ENCODE measurements around the gene PAK3. TPM values are rescaled to one million over a fixed set of nuclear protein-coding genes. Genes with fewer than 3 reads are reported as not detected.

PAK3 gene
- total RNA-seq (2014; rRNA removed; shearing (Covaris generic)) = 0.88 and 1.1 TPM in 2 replicates

DNA sequence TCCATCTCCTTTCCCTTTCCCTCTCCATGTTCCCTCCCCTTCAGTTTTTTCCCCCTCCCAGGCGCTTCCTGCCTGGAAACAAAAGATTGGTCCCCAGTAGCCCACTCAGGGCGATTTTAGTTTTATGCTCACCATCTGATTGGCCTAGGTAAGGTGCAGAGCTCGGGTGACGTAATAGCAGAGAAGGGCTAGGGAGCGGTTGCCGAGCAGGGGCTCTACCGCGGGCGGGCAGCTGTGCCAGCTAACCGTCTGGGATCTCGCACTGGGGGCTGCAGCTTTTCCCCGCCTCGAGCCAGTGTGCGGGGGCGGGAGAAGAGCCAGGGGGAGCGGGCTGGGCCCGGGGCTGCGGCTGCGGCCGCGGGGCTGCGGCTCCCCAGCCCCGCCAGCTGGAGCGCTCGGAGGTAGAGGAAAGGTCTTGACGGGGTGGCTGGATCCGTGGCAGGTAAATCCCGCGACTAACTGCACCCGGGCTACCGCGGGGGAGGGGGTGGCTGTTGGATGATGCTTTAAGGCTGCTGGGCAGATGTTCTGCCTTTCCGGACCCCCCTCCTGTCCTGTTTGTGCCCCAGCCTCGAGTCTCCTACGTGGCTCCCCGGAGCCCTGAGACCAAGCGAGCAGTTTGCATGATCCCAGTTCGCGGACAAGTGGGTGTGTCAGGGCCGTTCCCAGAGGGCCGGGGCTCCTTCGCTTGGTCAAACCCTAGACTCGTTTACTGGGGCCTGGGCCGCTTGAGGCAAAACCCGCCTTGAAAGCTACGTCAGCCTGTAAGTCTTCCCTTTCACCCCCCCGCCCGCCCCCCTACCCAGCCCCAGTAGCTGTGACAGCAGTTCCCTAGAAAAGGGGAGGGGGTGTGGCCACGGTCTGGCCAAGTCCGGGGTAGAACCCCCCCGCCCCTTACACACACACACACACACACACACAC, at the start of gene PAK3:
PAK3 (plus strand) TSS at position 218 of the 922 bp plus-strand sequence. CDS start 26,913 bp downstream, outside the sequence.
- peak; percentile 65 for DNase-seq (ENCODE audit: low read depth)

DNA sequence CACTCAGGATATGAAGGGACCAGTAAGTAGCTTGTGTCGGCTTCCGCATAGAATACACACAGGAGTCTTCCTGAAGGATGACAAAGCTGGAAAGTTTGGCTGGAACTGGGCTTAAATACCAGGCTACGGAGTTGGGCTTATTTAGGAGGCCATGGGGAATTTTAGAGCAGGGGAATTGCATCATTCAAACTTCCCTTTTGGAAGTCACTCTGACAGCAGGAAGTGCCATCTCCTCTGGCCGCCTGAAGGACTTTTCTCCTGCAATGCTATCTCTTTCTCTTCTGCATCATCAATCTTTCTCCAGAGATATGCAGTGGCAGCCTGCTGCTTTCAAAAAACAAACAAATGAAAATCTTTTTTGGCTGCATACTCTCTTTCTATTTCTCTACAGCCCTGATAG, 48.4 kb upstream of the PAK3 start:
- DNase-seq (ENCODE audit: low read depth) = no peak

DNA sequence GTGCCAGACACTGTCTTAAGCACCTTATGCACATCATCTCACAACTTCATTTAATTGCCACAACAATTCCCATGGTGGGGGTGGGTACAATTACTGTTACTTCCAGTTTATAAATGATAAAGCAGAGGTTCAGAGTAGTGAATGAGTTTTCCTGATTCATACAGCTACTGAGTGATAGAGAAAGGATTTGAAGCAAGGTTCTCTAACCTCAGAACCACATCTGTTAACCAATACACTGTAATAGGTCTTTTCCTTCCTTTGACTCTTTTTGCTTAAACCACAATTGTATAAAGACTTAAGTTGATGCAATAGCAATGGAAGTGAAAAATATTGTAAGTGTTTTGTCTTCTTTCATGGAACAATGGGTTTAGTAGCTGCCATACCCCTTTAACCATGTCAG, 43.5 kb upstream of the PAK3 start:
- no peak for DNase-seq (ENCODE audit: low read depth)

DNA sequence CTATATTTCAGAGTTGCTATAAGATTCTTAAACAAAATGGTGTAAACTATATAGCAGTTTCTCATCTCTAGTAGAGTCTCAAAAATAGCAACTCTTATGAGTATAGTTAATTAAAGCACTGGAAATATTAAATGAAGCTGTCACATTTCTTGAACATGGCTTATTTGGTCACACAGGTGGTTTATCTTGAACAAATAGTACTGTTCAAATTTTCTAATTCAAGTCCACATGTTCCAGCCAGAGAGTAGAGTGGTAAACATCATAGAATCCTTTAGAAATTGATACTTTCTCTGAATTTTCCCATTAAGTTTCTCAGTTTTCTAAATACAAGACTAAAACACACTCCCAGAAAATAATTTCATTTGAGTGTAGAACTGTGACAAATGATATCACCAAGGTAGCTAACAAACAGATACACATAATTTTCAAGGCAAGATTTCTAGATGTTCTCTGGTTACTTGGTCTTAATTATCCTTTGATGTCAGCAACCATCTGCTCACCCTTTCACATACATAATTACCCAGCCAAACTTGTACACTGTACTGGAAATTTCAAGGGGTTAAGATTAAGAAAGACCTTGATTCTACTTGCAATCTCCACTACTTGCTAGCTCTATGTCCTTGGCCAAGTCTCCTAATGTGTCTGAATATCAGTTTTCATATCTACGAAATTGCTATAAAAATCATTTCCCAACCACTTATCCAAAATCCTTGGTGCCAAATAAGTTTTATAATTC, 24.3 kb upstream of the PAK3 start:
- DNase-seq (ENCODE audit: low read depth) = no peak

DNA sequence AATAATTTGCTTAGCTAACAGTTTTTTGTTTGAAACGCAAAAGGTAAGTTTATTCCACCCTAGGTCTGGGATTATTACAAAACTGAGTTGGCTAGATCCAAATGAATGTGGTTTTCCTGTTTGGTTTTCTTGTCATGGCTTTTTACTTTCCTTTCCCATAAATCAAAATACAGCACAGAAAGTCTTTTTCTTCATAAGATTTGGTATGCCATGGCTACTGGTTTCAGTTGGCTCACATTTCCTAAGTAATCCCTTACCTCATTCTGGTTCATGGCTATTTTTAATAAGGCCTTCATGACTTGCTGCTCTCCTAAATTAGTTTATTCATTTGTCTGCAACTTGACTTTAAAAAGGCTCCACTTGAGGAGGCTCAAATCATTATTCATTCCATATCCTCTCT, 12.9 kb upstream of the PAK3 start:
- peak; percentile 31 for DNase-seq (ENCODE audit: low read depth)

DNA sequence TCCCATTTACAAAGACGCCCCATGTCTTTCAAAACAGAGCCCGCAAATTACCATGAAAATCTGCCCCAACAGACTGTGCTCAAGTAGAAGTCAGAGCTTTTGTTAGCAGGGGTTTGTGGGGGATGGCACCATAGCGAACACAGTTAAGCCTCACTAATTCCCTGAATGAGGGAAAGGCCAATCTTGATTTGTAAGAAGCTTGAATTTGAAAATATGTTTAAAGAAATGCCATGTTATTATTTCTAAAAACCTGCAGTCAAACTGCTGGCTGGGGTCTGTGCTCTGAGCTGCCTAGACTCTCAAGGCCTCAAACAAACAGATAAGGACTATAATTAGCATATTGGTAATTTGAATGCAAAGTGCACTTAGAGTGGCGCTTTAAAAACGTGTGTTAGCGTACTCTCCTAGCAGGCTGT, 9.4 kb upstream of the PAK3 start:
- DNase-seq (ENCODE audit: low read depth) = no peak

DNA sequence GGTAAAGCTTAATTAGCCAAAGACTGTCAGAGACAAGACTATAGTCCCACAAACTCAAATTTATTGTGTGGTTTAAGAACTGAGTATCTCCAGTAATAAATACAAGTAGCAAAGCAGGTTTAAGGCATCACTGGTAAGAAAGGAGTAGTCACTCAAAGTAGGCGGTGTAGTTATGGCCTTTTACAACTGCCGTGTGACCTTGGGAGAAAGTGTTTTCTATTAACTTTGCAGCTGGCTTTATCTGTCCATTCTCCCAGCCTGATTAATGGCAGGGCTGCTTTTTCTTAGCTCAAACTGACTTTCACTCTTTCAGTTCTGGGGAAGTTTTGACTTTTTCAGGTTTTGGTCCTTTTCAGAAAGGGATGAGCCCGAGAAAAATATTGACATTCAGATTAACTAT, 7.4 kb upstream of the PAK3 start:
- DNase-seq (ENCODE audit: low read depth) = no peak

DNA sequence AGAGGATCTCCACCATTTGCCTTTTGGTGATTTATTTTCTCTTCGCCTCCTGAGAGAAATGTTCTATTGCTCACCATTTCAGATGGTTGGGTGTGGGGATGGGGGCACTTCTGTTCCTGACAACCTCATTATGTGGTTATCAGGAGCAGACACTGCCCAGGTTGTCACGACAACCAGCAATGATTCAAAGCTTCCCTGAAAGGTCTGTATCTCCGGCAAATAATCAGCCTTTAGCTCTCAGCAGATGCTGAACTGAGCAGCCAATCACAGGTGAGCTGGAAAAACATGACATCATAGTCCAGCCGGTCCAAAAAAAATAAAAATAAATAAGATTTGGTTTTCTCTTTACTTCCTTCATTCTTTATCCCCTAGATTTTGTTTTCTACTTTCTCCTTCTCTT, 5.5 kb upstream of the PAK3 start:
- DNase-seq (ENCODE audit: low read depth) = no peak

DNA sequence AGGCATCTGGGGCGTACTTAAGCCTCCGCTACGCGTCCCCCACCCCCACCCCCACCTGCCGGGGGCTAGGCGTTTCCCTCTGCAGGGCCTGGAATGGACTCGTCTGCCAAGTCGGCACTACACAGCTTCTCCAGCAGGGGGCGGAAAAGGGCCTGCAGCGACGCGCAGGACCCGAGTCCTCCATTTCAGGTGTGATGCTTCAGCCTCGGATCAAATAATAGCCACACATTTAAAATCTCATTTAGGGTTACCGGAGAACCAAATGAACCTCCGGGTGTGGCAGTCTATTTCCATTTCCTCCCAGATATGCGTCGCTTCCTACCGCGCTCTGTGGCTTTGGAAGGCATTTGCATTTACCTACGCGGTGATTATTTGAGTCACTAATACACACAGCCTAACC, 2.9 kb downstream of the PAK3 start:
- DNase-seq (ENCODE audit: low read depth) = no peak

DNA sequence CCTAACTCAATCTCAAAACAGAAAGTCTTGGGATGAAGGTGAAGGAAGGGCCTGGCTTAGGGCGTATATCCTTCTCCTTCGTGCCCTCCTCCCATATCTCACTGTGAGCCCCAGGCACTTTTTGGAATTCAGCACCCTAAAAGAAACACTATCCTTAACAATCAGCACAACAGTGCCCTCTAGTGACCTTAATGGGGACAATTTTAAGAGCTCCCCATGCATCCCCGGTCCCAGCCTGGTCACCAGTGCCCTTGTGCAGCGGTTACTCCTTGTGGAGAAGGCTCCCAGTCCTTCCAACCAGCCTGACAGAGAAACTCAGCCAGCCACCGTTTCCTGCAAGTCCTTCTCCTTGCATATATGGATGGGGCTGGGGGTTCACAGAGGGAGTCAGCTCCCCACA, 4.2 kb downstream of the PAK3 start:
- DNase-seq (ENCODE audit: low read depth) = peak; percentile 45

DNA sequence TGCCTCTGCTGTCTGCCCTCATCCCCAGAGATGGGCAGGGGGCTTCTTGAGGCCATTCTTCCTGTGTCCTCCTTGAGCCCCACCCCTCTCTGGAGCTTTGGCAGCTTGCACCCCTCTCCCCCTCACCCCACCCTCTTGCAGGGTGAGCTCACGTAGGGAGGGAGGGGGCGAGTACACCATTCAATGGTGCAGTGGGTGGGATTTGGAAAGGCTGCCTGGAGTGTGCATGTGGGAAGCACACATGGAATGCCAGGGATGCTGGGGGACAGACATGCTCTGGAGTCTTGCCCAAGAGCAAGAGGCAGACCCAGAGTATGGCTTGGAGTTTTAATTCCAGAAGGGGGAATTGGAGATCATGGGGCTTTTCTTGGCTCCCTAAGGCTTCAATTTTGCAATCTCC, 5.6 kb downstream of the PAK3 start:
- no peak for DNase-seq (ENCODE audit: low read depth)

DNA sequence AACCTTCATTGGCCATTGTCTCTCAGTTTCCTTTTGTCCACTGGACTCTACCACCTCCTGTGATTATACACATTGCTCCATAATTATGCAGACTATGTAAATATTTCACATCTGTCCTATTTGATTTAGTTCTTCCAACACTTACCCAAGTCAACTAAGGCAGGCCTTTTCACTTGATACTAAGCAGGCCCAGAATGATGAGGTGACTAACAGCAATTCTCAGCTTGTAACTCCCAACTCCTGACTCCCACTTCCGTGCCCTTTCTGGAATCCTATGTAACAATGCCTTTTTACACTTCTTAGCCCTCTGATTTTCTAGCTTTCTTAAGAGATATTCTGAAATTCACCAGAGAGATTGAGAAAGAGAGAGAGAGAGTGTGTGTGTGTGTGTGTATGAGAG, 6.6 kb downstream of the PAK3 start:
- no peak for DNase-seq (ENCODE audit: low read depth)

DNA sequence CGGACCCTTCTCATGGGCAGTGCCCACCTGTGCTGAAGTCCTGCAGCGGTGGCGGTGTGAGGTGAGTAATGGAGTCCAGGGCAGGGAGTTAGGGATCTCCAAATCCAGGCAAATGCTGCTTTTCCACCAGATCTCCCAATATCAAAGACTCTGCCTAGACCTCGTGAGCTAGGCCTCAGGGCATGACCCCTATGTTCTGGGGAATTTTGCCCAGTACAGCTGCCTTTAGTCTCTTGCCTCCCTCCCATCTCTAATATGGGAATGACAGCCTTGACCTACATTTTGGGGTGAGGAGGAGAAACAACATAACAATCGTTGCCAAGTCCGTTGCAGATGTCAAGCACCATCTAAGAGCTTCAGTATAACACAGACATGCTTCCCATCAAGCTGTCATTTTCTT, 7.3 kb downstream of the PAK3 start:
- DNase-seq (ENCODE audit: low read depth) = no peak

DNA sequence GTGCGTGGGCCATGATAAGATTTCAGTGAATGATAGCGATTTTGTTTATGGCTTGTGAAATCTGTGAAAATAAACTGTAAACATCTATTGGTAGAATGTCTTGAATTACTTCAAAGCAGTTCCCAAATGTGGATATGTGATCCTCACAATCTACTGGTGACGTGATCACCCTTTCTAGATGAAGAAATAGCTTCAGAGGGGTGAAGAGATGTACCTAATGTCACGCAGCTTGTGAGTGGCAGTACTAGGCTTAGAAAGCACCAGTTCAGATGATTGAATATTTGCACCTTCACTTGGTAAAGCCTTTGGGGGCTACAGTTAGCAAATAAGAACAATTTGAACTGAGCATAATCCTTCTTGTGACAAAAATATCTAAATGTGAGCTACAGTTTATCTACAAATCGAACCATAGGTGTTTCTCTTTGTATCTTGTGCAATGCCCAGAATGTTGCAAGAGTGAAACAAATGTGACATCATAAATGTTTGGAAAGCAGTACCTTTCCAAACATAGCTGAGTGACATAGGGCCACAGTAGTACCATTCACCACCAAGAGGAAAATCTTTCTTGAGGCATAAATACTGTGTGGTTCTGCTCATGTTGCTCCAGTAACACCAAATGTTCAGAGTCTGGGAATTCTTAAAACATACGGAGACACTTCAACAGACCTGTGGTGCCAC, 14.2 kb downstream of the PAK3 start:
- no peak for DNase-seq (ENCODE audit: low read depth)

DNA sequence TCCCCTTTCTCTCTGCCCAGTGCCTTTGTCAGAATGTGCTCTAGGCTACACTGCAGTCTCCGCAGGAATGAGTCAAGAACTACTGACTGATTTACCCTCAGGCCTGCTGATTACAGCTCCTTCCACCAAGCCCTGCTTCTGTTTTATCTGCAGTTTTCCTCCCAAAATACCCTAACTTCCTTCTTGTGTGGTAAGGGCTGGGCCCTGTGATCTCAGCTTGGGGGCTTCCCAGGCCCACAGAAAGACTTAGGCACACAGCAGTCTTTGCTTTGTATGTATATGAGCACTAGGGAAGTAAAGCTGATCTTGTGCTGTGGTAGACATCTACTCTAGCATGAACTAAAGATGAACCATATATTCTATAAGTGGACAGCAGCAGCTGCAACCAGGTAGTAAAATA, 18.8 kb downstream of the PAK3 start:
- DNase-seq (ENCODE audit: low read depth) = peak; percentile 42

DNA sequence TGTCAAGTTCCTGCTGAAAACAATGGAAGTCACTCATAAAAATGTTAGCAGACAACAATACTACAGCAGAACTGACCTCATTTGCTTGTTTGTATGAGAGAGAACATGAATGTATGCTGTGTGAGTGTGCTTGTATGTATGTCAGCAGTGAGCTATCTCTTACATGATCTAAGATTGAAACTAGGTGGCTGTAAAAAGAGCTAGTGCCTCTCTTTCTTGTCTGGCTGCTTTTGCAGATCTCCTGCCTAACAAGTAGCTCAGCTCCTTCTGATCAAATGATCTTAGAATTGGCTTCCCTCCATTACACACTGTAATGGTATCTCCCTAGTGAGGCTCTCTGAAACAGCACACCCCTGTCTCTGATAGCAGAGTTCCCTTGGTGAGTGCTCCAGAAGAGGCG, 20.7 kb downstream of the PAK3 start:
- no peak for DNase-seq (ENCODE audit: low read depth)

DNA sequence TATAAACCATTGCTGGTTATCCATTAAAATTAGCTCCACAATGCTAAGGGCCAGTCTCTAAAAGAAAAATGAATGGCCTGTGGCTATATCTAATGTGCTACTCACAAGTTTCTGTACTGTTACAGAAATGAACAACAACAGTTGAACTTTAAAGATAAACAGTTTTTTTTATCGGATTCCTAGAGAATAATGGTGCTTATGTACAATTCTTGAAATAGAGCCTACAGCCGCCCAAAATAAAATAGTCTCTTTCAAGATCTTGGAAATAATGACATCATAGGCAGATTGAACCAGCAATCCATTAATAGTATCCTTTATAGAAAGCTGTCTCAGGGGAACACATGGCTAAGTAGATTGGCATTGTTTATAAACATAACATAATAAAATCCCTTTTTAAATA, 23.4 kb downstream of the PAK3 start:
- DNase-seq (ENCODE audit: low read depth) = no peak

DNA sequence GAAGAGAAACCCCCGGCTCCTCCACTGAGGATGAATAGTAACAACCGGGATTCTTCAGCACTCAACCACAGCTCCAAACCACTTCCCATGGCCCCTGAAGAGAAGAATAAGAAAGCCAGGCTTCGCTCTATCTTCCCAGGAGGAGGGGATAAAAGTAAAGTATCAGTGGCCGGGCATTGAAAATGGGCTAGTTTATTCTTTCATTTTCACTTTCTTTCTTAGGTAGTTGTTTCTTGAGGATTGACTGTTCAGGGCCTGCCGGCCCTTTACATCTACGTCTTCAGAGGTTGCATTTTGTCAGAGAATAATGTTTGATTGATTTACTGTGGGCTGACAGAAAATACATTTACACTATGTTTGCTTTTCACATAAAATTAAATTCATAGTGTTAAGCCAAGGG, 27.1 kb downstream of the PAK3 start:
- DNase-seq (ENCODE audit: low read depth) = peak; percentile 22

DNA sequence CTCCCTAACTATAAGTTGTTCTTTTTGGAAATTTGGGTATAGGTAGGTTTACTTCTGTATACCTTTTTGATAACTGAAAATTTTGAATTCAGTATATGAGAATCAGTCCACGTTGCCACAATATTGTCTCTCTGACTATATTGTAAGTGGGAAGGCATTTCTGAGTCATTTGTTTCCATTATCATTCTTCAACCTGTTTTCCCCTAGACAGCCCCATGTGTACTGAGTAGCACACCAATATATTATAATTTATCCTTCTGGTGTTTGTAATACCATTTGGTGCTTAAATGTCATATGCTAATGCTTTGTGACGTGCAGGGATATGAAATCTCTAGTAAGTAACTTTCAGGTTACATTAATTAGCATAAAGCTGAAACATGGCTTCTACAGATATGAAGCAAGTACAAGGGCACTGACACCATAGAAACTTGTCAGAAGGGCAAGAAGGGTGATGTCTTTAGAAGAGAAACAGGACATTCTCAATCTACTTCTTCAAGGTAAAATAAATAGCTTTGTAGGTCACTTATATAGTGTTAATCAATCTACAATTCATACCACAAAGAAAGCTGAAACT, 27.7 kb downstream of the PAK3 start:
- DNase-seq (ENCODE audit: low read depth) = no peak

DNA sequence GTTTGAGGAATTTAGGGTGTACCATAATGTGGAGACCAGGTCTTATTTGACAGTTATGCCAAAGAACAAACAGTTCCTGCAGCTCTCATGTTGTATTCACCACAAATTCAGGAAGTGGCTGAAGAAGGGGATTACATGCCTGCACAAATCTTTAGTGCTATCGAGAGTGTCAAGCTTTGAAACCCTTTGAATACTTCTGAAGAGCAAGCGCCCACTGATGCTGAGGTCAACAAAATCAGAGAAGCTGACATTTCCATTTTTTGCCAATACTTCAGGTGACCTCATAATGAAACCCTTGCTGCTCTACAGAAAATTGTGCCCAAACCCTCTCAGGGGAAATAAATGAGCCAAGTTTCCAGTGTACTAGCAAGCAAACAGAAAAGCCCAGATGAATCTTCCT, 28.4 kb downstream of the PAK3 start:
- DNase-seq (ENCODE audit: low read depth) = no peak

DNA sequence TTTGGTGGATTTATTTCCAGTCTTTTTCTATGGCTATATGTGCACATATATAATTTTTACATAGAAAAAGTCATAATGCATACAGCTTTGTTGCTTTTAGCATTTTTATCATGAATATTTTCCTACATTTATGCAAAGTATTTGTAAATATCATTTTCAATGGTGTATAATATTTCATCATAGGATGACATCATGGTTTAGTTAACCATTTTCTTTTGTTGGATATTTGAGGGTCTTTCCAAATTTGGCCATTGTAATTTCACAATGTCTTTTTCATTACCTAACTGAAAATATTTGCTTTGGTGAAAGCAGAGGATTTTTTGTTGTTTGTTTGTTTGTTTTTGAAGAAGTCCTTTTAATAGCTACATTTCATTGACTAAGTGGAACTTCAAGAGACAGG, 31.0 kb downstream of the PAK3 start:
- no peak for DNase-seq (ENCODE audit: low read depth)

DNA sequence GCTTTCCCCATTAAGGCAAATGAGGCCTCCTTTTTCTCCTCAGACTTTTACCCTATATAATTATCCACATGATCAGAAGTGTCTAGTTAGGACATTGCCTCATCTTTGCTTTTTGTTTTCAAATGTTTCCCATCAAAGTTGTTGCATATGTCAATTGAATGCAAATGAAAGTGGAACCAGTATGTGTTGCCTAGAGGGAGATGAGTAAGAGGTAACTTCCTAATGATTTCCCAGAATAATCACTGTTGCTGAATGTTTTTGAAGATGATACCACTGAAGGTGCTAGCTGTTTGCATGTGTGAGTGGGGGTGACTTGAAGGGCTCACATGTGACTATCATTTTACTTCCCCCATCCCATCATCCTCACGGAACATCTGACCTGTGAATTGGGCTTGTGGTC, 33.9 kb downstream of the PAK3 start:
- no peak for DNase-seq (ENCODE audit: low read depth)
